ENCODE results near the gene DBP.
A peak's percentile ranks its signal among the peaks of the same experiment; 100 is the strongest.
"Not testable (repeated sequence)": the region's sequence is repeated elsewhere in the genome, so short reads cannot be mapped to it uniquely, and the experiment has no call there.

Gene DBP

DNA sequence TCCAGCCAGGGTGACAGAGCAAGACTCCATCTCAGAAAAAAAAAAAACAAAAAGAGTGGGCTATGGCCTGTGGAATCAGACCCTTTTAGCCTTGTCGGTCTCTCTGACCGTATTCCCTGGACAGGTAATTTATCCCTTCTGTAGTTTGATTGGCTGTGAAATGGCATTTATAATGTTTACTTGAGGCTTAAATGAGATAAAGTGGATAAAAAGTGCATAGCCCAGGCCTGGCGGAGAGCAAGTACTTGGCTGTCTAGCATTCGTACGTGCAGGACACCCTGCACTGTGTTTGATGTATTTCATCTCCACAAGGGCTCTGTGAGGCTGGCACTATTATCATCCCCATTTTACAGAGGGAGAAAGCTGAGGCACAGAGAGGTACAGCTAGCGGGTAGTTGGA, 28.6 kb upstream of the DBP start:
- DNase-seq (ENCODE audit: low read depth) = no peak

DNA sequence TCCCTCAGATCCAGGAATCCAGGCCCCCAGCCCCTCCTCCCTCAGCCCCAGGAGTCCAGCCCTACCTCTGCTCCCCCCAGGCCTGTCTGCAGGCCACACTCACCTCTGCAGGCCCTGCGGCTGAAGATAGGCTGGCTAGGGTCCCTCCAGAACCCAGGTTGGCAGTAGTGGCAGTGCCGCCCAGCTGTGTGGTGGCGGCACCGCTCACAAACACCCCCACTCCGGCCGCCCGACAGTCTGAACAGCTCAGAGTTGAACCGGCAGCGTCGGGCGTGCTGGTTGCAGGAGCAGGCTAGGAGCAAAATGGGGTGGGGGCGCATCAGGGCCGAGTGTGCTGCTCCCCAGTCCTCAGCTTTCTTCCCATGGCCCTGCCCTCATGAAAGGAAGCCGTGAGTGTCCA, 27.3 kb upstream of the DBP start:
- no peak for DNase-seq (ENCODE audit: low read depth)

DNA sequence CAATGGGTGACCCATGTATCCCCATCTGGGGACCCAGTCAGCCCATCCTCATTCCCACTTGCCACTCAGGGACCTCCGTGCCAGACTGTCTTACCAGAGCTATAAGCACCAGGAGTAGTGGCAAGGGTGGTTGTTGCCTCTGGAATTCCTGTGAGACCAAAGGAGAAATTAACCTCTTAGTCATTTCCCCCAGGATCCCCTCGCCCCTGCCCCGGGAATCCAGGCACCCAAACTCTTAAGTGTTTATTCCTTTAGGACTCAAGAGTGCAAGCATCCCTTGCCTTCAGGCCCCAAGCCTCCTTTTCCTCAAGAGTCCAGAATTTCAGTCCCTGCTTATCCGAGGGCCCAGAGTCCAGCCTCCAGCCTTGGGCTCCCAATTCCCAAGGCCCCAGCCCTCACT, 26.5 kb upstream of the DBP start:
- no peak for DNase-seq (ENCODE audit: low read depth)

DNA sequence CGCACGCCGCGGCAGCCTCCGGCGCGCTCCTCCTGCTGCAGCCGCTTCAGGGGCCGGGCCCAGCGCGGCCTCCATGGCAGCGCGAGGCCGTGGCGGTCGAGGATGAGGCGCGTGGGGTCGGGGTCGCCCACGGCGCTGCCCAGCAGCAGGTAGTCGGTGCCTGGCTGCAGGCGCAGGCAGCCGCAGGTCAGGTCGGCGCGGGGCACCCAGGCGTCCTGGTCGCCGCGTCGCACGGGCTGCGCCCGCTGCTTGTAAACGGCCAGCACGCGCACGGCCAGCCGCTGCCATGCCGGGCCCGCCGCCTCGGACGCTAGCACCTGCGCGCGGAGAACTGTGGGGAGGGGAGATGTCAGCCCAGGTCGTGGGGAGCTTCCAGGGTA, 24.5 kb upstream of the DBP start:
- DNase-seq (ENCODE audit: low read depth) = no peak

DNA sequence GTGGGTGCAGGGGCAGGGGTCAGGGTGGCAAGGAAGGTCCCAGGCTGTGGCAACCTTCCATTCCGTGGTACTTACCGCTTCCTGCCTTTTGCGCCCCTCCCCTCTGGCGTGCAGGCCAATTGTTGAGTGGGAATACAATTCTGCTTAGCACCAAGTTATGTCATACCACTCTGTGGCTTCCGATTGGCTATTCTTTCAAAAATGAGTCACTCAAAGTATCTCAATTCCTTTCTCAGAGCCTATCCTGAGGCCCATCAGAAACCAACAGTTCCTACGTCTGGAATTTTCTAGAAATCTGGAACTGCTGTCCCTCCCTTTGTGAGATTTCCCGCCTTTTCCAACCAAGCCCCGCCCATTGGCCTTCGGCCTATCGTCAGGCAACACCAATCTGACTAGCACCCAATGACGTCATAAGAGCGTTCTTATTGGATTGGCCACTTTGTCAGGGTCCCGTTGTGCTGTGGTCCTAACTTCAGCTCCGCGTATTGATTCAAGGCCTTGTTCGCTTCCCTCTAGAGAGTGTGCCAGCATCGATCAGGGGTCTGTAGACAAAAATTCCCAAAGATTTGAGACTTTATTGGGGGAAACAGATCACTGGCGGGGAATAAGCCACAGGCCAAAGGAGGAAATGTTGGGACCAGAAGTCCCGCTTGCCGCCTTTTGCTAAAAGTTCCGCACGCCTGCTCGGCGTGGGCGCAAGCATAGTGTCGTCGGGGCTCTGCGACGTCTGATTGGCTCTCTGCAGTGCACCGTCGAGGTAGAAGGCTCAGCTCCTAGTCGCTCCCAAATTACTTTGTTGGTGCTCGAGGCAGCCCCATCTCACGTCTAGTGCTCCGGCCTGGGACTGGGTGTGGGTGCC, 23.9 kb upstream of the DBP start:
- DNase-seq (ENCODE audit: low read depth) = peak; percentile 89

DNA sequence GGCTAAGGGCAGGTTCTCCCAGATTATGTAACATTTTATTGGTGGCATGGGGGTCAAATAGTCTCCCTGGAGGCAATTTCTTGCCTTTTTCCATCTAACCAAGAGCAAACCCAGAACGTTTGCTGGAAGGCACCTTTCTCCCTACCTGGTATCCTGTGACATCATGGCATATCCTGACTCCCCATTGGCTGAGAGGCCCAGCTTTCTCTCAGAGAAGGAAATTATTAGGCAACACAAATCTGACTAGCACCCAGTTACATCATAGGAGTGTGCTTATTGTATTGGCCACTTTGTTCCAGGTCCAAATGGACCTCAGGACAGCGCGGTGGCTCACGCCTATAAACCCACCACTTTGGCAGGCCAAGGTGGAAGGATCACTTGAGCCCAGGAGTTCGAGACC, 22.6 kb upstream of the DBP start:
- DNase-seq (ENCODE audit: low read depth) = peak; percentile 66

DNA sequence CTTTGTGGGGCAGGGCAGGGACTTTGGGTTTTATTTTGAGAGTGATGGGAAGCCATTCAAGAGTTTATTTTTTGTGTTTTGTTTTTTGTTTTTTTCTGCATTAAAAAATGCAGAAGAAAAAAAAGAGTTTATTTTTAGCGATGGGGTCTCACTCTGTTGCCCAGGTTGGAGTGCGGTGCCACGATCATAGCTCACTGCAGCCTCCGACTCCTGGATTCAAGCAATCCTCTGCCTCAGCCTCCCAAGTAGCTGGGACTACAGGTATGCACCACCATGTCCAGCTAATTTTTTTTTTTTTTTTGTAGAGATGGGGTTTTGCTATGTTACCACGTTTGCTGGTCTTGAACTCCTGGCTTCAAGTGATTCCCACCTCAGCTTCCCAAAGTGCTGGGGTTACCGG, 21.3 kb upstream of the DBP start:
- DNase-seq (ENCODE audit: low read depth) = no peak

DNA sequence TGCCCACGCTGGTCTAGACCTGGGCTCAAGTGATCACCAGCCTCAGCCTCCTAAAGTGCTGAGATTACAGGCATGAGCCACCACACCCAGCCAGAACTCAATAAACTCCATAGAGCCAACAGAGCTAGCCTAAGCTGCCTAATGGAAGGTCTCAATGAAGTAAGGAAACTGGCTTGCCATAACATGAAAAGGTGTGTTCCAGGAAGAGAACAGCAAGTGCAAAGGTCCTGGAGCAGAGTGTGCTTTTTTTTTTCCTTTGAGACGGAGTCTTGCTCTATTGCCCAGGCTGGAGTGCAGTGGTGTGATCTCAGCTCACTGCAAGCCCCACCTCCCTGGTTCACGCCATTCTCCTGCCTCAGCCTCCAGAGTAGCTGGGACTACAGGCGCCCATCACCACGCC, 20.6 kb upstream of the DBP start:
- DNase-seq (ENCODE audit: low read depth) = not testable (repeated sequence)

DNA sequence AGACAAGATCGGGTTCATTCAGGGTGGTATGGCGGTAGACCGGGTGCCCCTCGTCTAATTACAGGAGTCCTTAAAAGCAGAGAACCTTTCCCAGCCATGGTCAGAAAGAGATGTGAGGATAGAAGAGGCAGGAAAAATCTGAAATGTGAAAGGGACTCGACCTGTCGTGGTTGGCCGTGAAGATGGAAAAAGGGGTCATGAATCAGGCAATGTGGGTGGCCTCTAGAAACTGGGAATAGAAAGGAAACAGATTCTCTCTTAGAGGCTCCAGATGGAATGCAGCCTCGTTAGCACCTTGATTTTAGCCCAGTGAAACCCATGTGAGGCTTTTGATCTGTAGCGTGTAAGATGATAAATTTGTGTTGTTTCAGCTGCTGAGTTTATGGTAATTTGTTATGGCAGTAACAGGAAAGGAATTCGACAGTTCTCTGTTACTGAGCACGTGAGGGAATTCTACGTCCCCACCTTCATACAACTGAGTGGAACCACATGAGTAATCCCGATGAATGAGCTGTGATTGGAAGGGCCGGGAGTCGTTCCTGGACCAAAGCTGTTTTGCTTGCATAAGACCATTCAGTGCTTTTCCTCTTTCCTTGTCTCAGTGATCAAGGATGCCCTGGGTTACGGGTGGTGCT, 19.8 kb upstream of the DBP start:
- peak; percentile 86 for DNase-seq (ENCODE audit: low read depth)

DNA sequence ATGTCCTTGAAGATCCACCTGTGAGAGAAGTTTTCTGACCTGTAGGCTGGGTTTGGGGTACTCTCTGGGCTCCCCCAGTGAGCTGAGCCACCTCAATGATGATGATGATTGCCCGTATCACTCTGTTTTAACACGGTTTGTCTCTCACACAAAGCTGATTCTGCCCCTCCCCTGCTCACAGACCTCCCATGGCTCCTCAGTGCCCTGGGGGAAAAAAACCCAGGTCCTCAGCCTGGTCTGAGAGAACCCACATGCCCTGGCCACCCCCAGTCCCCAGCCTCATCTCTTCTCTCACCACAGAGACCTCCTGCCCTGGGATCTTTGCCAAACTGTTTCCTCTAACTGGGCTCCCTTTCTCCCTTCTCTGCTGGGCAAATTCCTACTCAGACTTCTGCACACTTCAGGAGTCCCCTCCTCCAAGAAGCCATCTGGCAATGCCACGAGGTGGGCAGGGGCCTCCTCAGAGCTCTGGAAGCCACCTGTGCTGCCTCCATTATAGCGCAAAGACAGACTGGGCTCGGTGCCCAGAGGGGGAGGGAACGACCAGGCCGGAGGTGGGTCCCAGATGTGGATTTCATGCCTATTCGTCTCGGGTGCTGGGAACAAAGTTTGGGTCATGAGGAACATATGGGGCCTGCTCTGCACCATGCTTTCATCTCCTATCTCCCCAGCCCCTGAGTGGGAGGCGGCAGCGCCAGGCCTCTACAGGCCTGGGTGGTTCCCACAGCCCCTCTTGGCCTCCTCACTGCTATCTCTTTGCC, 17.3 kb upstream of the DBP start:
- peak; percentile 39 for DNase-seq (ENCODE audit: low read depth)

DNA sequence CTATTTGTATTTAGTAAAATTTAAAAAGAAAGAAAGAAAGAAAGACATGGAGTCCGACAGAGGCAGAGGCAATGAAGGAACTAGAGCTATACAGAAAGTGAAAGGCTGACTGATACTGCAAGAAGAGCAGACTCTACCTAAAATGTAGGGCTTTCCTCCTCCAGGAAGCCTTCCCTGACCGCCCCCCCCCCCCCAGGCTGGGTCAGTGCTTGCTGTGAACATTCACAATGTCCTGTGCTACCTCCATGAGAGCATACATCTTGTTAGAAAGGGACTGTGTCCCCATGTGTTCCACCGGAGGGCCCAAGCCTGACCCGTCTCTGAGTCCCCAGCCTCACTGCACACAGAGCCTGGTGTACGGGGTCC, 14.5 kb upstream of the DBP start:
- no peak for DNase-seq (ENCODE audit: low read depth)

DNA sequence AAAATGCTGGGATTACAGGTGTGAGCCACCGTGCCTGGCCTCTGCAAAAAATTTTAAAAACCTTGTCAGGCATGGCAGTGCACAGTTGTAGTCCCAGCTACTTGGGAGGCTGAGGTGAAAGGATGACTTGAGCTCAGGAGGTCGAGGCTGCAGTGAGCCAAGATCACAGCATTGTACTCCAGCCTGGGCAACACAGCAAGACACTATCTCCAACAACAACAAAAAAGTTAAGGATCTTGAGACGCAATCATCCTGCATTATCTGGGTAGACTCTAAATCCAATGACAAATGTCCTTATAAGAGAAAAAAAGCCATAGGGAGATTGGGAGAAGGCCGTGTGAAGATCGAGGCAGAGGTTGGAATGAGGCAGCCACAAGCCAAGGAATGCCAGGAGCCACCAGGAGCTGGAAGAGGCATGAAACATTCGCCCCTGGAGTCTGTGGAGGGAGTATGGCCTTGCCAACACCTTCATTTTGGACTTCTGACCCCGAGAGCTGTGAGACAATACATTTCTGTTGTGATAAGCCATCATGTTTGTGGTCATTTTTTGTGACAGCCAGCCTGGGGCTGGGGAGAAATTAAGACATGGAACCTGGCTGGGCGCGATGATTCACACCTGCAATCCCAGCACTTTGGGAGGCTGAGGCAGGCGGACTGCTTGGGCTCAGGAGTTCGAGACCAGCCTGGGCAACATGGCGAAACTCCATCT, 13.9 kb upstream of the DBP start:
- no peak for DNase-seq (ENCODE audit: low read depth)

DNA sequence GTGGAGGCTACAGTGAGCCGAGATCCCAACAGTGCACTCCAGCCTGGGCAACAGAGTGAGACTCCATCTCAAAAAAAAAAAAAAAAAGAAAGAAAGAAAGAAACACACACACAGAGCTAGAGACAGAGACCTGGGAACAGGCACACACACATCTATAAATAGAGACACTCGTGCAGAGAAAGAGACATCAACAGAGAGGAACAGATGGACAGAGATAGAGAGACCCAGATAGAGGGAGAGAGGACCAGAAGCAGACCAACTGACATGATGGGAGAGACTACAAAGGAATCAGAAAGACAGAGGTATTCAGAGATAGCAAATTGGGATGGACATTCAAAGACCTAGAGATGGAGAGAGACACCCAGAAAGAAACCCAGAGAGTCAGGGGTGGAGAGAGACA, 11.0 kb upstream of the DBP start:
- DNase-seq (ENCODE audit: low read depth) = no peak

DNA sequence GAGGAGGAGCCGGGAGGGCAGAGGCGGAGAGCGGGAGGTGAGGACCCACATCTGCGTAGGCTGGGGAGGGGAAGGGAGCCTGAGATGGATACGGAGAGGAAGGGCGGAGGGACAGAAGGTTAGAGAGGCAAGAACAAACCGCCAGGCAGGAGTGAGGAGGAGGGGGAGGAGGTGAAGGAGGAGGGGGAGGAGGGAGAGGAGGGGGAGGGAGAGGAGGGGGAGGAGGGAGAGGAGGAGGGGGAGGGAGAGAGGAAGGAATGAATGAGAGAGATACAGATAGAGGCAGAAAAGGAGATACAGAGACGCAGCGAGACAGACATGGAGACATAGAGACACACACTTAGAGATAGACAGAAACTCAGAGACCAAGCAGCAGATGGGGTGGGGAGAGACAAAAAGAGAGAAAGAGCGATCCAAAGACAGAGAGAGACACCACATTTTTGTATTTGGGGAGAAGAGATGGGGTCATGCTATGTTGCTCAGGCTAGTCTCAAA, 9.6 kb upstream of the DBP start:
- DNase-seq (ENCODE audit: low read depth) = peak; percentile 84

DNA sequence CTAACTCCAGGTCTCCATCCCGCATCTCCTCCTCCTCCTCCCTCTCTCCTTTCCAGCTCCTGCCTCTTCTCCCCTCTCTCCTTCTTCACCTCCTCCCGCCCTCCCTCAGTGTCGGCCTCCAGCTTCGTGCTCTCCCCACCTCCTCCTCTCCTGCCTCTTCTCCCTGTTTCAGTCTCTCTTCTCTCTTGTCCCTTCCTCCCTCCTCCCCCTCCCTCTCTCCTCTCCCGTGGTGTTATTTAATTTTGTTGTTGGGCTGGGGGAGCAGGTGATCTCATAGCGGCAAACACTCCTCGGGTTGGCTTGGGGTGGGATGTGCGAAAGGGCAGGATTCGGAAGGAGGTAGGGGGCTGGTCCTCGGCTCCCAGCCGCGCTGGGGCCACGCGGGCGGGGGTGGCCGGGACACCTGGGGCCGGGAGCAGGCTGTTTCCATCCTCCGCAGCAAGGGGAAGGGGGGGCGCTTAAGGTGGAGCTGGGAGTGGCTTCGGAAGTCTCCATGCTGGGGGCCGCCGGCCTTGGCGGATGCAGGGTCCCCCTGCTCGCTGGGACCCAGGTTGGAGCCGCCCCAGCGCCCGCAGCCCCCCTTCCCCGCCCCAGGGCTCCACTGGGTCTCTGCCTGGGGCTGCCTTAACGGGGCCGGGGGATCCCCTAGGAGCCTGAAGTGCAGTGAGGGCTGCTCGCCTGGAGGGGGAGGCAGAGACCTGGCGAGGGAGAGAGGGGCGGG, 9.0 kb upstream of the DBP start, which contains the start of gene CA11:
Gene CA11 (minus strand): TSS at position 187 of the 721 bp plus-strand sequence. CDS start 555 bp downstream, outside the sequence.
- peak; percentile 52 for DNase-seq (ENCODE audit: low read depth)

DNA sequence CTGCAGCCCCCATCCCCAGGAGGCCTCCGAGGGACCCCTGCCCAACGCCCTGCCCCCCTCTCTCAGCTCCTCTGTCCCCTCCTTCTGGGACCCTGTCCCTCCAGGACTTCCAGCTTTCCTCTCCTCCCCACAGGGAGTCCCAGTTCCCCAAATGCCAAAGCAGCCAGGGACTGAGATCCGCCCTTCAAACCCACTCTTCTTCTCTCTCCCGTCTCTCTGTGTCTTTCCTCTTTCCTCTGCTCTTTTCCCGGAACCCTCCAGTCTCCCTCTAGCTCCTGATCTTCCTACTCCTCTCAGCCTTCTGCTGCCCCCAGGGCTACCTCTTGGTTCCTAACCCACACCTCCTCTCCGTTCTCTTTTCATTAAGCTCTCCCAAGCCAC, 8.4 kb upstream of the DBP start:
- no peak for DNase-seq (ENCODE audit: low read depth)

DNA sequence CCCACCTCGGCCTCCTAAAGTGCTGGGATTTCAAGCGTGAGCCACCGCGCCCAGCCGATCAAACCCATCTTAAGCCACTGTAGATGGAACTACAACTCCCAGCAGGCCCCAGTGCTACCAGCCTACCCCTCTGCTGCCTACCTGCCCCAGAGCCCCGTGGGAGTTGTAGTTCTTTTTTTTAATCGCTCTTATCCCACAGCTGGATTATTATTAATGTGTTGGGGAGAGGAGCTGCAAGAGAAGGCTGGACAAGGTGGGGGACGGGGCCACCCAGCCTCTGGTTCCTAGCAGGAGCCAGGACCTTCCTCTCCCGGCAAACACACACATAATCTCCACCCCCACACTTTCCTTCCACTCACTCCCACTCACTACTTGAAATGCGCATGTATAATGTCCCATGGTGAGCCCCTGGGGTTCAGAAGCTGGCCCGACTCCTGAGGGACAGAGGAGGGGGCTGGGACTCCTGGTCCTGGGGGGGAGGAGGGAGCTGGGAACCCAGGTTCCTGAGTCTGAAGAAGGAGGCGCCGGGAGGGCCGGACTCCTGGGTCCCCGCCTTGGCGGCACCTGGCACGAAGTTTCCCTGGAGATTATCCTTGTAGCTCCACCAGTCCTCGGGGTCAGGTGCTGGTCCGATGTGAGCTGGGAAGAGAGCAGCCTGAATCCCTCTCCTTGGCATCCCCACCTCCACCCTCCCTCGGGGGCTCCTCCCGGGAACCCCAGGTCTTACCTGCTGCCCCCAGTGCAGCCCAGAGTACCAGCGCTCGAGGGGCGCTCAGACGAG, 7.8 kb upstream of the DBP start:
- DNase-seq (ENCODE audit: low read depth) = peak; percentile 82

DNA sequence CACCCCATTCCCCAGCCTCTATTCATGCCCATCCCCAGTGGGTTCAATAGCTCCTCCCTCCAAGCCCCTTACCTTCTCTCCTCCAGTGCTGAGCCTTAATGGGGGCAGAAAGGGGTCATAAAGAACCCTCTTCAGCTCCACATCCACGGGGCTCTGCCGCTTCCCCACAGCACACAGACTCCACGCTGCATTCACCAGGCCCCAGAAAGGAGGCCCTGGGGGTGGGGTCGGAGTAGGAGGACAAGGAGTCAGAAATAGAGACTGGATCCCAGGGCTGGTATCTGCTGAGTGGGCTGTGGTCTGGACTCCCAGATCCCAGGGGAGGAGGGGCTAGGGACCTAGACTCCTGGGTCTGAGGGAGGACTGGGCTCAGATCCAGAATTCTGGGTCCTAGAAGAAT, 7.2 kb upstream of the DBP start:
- no peak for DNase-seq (ENCODE audit: low read depth)

DNA sequence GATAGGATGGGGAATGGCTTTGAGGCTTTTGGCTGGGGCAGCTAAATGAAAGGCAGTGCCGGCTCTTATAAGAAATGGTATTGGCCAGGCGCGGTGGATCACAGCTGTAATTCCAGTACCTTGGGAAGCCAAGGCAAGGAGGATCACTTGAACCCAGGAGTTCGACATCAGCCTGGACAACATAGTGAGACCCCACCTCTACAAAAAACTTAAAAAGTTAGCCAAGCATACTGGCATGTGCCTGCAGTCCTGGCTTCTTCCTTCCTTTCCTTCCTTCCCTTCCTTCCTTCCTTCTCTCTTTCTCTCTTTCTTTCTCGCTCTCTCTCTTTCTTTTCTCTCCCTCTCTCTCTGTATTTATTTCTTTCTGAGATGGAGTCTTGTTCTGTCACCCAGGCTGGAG, 5.7 kb upstream of the DBP start:
- DNase-seq (ENCODE audit: low read depth) = no peak

DNA sequence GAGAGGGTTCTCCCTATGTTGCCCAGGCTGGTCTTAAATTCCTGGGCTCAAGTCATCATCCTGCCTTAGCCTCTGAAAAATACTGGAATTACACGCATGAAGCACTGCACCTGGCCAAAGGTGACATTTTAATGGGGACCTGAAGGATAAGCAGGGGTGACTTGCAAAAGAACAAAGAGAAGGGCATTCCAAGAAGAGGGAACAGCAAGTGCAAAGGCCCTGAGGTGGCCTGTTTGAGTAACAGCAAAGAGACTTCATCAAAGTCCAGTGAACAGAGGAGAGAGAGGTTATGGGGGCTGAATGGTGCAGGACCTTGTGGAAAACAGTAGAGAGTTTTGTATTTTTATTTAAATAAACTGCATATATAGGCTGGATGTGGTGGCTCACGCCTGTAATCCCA, 4.7 kb upstream of the DBP start:
- DNase-seq (ENCODE audit: low read depth) = no peak
